Sigmoid colon (tissue), 7 donors: Measurements from ENCODE around the gene PES1. TPM values are rescaled to one million over a fixed set of nuclear protein-coding genes. Genes with fewer than 3 reads are reported as not detected.
A peak's percentile ranks its signal among the peaks of the same experiment; 100 is the strongest.

Source experiments
- DNase-seq: peaks from one replicate; pipeline ENCODE4 v3.0.0-alpha.2; 2019
- H3K27ac ChIP-seq, 4 donors: fragments of 200-600 bp; sonication (generic); one replicate each; pipeline ENCODE4 v1.5.1; 2016 to 2019; ENCODE audit warnings: mild to moderate bottlenecking in 1 of 4
- H3K27me3 ChIP-seq, 3 donors: fragments of 200-600 bp; sonication (generic); one replicate each; pipeline ENCODE4 v1.5.1; 2019; ENCODE audit warnings: mild to moderate bottlenecking in 1 of 3
- H3K36me3 ChIP-seq, 4 donors: fragments of 200-600 bp; sonication (generic); one replicate each; pipeline ENCODE4 v1.5.1; 2016 to 2019
- H3K4me1 ChIP-seq, 4 donors: fragments of 200-600 bp; sonication (generic); one replicate each; pipeline ENCODE4 v1.5.1; 2017 to 2019
- H3K4me3 ChIP-seq, 4 donors: fragments of 200-600 bp; sonication (generic); one replicate each; pipeline ENCODE4 v1.5.1; 2017 to 2019; ENCODE audit warnings: mild to moderate bottlenecking in 2 of 4, moderate library complexity in 1 of 4
- H3K9me3 ChIP-seq, 4 donors: fragments of 200-600 bp in 3 of 4; sonication (generic) in 3 of 4; one replicate each; pipeline versions ENCODE4 v1.5.1 to v1.6.1; 2013 to 2019
- EP300 ChIP-seq, 4 donors: sonication (generic); formaldehyde crosslinking; IDR thresholded peaks; one replicate each; pipeline ENCODE4 v1.6.1; 2017; ENCODE audit warnings: antibody characterized with exemption in 4 of 4
- POLR2A ChIP-seq, 2 donors: fragments of 450-650 bp; IDR thresholded peaks; one replicate each; pipeline ENCODE4 v1.6.1; 2016; ENCODE audit warnings: antibody characterized with exemption in 2 of 2, mild to moderate bottlenecking in 2 of 2, moderate library complexity in 2 of 2
- POLR2AphosphoS5 ChIP-seq, 4 donors: sonication (generic); formaldehyde crosslinking; IDR thresholded peaks; one replicate each; pipeline ENCODE4 v1.6.1; 2017; ENCODE audit warnings: antibody characterized with exemption in 4 of 4
- WGBS, 2 donors: extraction: QIAGEN DNeasy Blood & Tissue Kit; methylation state at CpG; one replicate each; pipeline ENCODE4 v1.1.7; 2013; 5-methylcytosine and 5-hydroxymethylcytosine counted together
- intact Hi-C: fragments of 100-400 bp; cut with DNase I; formaldehyde crosslinking; loops from one replicate; pipeline ENCODE4 v1.15.1; 2023
- polyA plus RNA-seq, 3 donors: library from polyadenylated mRNA; stranded (reverse); fragments of 200-250 nt; gene quantifications; one replicate each; pipeline ENCODE4 v1.2.3, GENCODE V29; 2013
- total RNA-seq, 4 donors: library from RNA; depleted of rRNA; stranded (reverse); fragments of >200 nt; gene quantifications; one replicate each; pipeline ENCODE4 v1.1.0, GENCODE V29; 2016
- TF ChIP-seq, protein P1 (sequence below), 4 experiments: fragments of 450-650 bp in 3 of 4; fragments of 200-600 bp in 1 of 4; IDR thresholded peaks; one replicate each; pipeline ENCODE4 v1.5.1; 2016 to 2019; ENCODE audit warnings: antibody characterized with exemption in 4 of 4, mild to moderate bottlenecking in 3 of 4, moderate library complexity in 2 of 4
- donor health status: healthy with polysubstance abuse.
- donor health status: Bipolar disorder and iron deficiency.
- donor health status: healthy.

Gene PES1
- total RNA-seq (10 to 100 TPM; 33.2 to 48.1 (median 43.1) TPM), polyA plus RNA-seq (10 to 100 TPM; 25.0 to 64.8 (median 33.0) TPM)

DNA sequence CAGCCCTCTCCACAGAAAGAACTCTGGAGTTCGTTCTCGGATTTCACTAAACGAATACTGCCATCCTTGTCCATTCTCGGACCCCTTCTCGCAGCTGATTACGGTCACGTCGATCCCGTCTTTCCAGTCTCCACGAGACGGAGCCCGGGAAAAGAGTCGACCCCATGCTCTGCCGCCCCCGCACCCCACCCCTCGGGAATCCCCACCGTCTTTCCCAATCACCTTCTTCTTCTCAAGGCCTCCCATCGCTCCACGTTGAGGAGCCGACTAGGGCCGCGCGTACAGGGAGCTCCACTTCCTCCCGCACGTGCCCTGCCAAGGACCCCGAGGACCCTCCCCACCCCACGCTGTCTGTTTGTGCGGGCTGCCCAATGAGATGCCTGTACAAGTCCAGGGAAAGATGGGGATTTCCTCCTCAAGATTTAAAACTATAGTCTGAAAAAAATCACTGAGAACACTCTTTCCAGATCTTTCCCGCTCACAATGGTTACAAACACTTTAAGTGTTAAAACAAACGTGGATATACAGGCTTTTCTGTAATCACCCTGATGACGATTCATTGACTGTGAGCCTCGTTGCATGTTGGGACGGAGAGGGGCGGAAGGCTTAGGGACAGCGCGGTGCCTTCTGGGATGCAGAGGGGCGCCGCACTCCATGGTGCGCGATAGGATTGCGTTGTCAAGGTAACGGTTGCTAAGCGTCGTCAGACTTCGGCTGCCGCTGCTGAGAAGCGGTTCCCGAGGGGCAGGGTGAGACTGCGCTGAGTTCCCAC, at the start of gene PES1:
Gene PES1, minus strand, starts transcription at position 323 of the 772 bp plus-strand sequence. Its CDS starts 77 bp downstream, at position 246.
- peak; percentile 98 for DNase-seq
- Histone ChIP-seq H3K4me1 (peaks cover 0 to 22% (median 19%) of the 10 kb centered on the region in 4 donors), H3K27me3 (no peaks in the 10 kb centered on the region), H3K27ac (peak within 1 kb of the TSS; percentile 72 to 84 (median 76)), H3K9me3 (no peaks in the 10 kb centered on the region), H3K36me3 (peaks cover 17 to 28% (median 25%) of the 10 kb centered on the region in 4 donors), H3K4me3 (peak within 1 kb of the TSS; percentile 59 to 77 (median 74))
- intact Hi-C loops, result no loop called here
- WGBS, 2 donors, result 0% methylated on average over 49 of the region's 49 CpGs
- no peak for TF ChIP-seq POLR2A (IDR thresholded peaks at IDR 0.05)
- peak; percentile 45 to 84 (median 74) for TF ChIP-seq POLR2AphosphoS5 (IDR thresholded peaks at IDR 0.05)
- TF ChIP-seq, protein P1, sequence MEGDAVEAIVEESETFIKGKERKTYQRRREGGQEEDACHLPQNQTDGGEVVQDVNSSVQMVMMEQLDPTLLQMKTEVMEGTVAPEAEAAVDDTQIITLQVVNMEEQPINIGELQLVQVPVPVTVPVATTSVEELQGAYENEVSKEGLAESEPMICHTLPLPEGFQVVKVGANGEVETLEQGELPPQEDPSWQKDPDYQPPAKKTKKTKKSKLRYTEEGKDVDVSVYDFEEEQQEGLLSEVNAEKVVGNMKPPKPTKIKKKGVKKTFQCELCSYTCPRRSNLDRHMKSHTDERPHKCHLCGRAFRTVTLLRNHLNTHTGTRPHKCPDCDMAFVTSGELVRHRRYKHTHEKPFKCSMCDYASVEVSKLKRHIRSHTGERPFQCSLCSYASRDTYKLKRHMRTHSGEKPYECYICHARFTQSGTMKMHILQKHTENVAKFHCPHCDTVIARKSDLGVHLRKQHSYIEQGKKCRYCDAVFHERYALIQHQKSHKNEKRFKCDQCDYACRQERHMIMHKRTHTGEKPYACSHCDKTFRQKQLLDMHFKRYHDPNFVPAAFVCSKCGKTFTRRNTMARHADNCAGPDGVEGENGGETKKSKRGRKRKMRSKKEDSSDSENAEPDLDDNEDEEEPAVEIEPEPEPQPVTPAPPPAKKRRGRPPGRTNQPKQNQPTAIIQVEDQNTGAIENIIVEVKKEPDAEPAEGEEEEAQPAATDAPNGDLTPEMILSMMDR (IDR thresholded peaks at IDR 0.05), result no peak
- peak in 1 of 4 donors; percentile 55 for TF ChIP-seq EP300 (IDR thresholded peaks at IDR 0.05)

DNA sequence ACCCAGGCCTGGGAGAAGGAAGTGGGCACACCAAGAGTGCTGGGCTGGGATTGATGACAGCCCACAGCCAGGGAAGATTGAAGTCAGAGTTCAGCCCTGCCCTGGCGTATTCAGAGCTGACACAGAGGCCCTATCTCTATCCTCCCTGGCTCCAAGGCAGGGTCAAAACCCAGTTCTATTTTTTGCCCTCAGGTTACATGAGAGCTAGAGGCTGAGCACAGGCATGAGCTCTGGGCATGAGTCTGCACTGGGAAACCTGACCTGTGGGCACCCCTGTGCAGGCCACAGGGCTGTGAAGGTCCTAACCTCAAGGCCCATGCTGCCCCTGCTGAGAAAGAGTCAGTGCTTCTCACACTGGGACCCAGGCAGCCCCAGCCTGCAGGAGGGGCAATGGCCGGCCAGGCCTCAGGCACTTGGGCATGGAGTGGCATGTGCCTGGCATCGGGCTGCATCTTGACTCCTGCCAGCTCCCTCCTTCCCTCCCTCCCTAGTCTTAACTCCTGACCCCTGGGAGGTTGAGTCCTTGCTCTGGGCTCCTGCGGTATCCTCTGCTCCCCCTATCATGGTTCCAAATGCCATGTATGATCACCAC, 49.2 kb upstream of the PES1 start:
- no peaks in the 10 kb centered on the region for H3K9me3 ChIP-seq
- intact Hi-C loops, result no loop called here
- H3K27ac ChIP-seq, result no peak overlapping the region
- no peaks in the 10 kb centered on the region for H3K27me3 ChIP-seq
- TF ChIP-seq, protein P1 (IDR thresholded peaks at IDR 0.05), result no peak
- TF ChIP-seq EP300 (IDR thresholded peaks at IDR 0.05) (no peak), POLR2A (IDR thresholded peaks at IDR 0.05) (no peak), POLR2AphosphoS5 (IDR thresholded peaks at IDR 0.05) (no peak)
- peaks cover 0 to 42% (median 23%) of the 10 kb centered on the region in 4 donors for H3K4me1 ChIP-seq
- H3K36me3 ChIP-seq, result no peaks in the 10 kb centered on the region
- no peak overlapping the region for H3K4me3 ChIP-seq
- WGBS, 2 donors, result 86 to 93% methylated on average over 4 of the region's 4 CpGs
- no peak for DNase-seq

DNA sequence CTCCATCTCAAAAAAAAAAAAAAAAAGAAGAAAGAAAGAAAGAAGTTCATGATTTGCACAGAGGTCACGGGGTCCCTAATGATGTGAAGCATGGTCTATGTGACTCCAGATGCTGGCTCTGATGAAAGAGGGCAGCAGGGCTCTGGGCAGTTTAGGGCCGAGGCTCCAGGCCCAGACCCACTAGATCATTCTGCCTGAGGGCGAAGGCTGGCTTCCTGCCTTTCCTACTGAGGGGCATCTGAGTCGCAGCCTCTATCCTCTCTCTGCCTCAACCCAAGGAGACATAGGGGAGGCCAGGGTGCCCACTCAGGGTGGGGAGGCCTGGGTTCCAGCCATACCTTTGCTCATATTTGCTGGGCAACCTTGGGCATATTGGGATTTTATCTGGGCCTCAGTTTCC, 48.7 kb upstream of the PES1 start:
- Histone ChIP-seq H3K9me3 (no peaks in the 10 kb centered on the region), H3K4me3 (no peak overlapping the region), H3K27me3 (no peaks in the 10 kb centered on the region), H3K36me3 (no peaks in the 10 kb centered on the region), H3K27ac (no peak overlapping the region), H3K4me1 (peaks cover 0 to 43% (median 25%) of the 10 kb centered on the region in 4 donors)
- intact Hi-C loops, result no loop called here
- no peak for DNase-seq
- WGBS, 2 donors, result 95 to 97% methylated on average over 4 of the region's 4 CpGs
- no peak for TF ChIP-seq POLR2AphosphoS5 (IDR thresholded peaks at IDR 0.05)

DNA sequence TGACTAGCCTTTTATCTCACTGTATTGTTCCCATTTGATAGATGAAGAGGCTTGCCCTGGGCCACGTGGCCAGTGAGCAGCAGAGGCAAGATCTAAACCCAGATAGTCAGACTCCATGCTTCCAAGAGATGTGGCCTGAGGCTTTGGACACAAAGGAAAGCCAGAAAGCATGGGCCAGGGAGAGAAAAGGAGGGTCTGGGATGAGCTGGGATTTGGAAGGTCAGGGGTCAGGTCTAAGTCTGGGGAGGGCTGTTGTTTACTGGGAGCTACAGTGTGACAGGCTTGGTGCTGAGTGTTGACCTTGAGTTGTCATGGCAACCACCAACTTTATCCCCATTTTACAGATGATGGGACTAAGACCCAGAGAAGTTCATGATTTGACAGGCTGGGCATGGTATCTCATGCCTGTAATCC, 46.0 kb upstream of the PES1 start:
- TF ChIP-seq, protein P1 (IDR thresholded peaks at IDR 0.05), result no peak
- TF ChIP-seq POLR2AphosphoS5 (IDR thresholded peaks at IDR 0.05) (no peak), EP300 (IDR thresholded peaks at IDR 0.05) (no peak), POLR2A (IDR thresholded peaks at IDR 0.05) (no peak)
- peak overlapping the region in 2 of 4 donors; percentile 63 to 76 for H3K4me3 ChIP-seq
- H3K27me3 ChIP-seq, result no peaks in the 10 kb centered on the region
- H3K9me3 ChIP-seq, result no peaks in the 10 kb centered on the region
- no peaks in the 10 kb centered on the region for H3K36me3 ChIP-seq
- intact Hi-C loops, result no loop called here
- DNase-seq, result no peak
- no peak overlapping the region for H3K27ac ChIP-seq
- H3K4me1 ChIP-seq, result peaks cover 0 to 48% (median 34%) of the 10 kb centered on the region in 4 donors
- WGBS, 2 donors, result 54 to 81% methylated on average over 1 of the region's 1 CpG
